ENCODE results near the gene GNG10. TPM values are rescaled to one million over a fixed set of nuclear protein-coding genes. Genes with fewer than 3 reads are reported as not detected.

The GNG10 gene
- total and polyA plus RNA-seq, 4 donors, result 15.9 to 24.3 (median 21.3) TPM

GRCh38 chr9:111646417-111646816 lies 15.0 kb upstream of the GNG10 start:
- Histone ChIP-seq H3K4me3 (ENCODE audit: low read depth in 1 of 3, low read length in 3 of 3) (no peak overlapping the region), H3K4me1 (ENCODE audit: control insufficient read depth in 4 of 4, insufficient read depth in 4 of 4, low read length in 3 of 4) (peaks cover 4 to 27% (median 13%) of the 10 kb centered on the region in 4 donors), H3K36me3 (ENCODE audit: control insufficient read depth in 4 of 4, insufficient read depth in 3 of 4, low read depth in 1 of 4, low read length in 3 of 4) (peaks cover 6 to 23% (median 10%) of the 10 kb centered on the region in 4 donors), H3K9ac (ENCODE audit: low read depth in 1 of 2, low read length in 2 of 2) (no peak overlapping the region), H3K9me3 (ENCODE audit: control insufficient read depth in 4 of 4, low read length in 3 of 4) (no peaks in the 10 kb centered on the region), H3K27me3 (ENCODE audit: control insufficient read depth in 4 of 4, insufficient read depth in 4 of 4, low read length in 3 of 4) (no peaks in the 10 kb centered on the region), H3K27ac (ENCODE audit: low read depth in 1 of 2, low read length in 2 of 2) (no peak overlapping the region)
- TF ChIP-seq EGR1 (IDR thresholded peaks at IDR 0.05; ENCODE audit: low read depth in 2 of 2) (no peak), RXRA (IDR thresholded peaks at IDR 0.05) (no peak), HNF4G (IDR thresholded peaks at IDR 0.05) (no peak), HNF4A (conservative IDR thresholded peaks at IDR 0.05) (peak; percentile 37 to 61), FOXA1 (IDR thresholded peaks at IDR 0.05) (no peak)
- 68% methylated on average over 2 of the region's 2 CpGs for WGBS
- no peak for DNase-seq (ENCODE audit: low spot score)

GRCh38 chr9:111648066-111648465 lies 13.3 kb upstream of the GNG10 start:
- Histone ChIP-seq H3K36me3 (ENCODE audit: control insufficient read depth in 4 of 4, insufficient read depth in 3 of 4, low read depth in 1 of 4, low read length in 3 of 4) (peaks cover 7 to 25% (median 13%) of the 10 kb centered on the region in 4 donors), H3K27me3 (ENCODE audit: control insufficient read depth in 4 of 4, insufficient read depth in 4 of 4, low read length in 3 of 4) (no peaks in the 10 kb centered on the region), H3K4me3 (ENCODE audit: low read depth in 1 of 3, low read length in 3 of 3) (no peak overlapping the region), H3K9me3 (ENCODE audit: control insufficient read depth in 4 of 4, low read length in 3 of 4) (no peaks in the 10 kb centered on the region), H3K27ac (ENCODE audit: low read depth in 1 of 2, low read length in 2 of 2) (peak overlapping the region; percentile 22 to 28), H3K4me1 (ENCODE audit: control insufficient read depth in 4 of 4, insufficient read depth in 4 of 4, low read length in 3 of 4) (peaks cover 4 to 25% (median 13%) of the 10 kb centered on the region in 4 donors), H3K9ac (ENCODE audit: low read depth in 1 of 2, low read length in 2 of 2) (no peak overlapping the region)
- DNase-seq (ENCODE audit: low spot score), result no peak
- 75% methylated on average over 4 of the region's 4 CpGs for WGBS
- TF ChIP-seq TAF1 (conservative IDR thresholded peaks at IDR 0.05) (no peak), JUND (IDR thresholded peaks at IDR 0.05) (no peak), NR2F2 (IDR thresholded peaks at IDR 0.05) (no peak), GABPA (IDR thresholded peaks at IDR 0.05 in 1 of 2, conservative IDR thresholded peaks at IDR 0.05 in 1 of 2) (no peak), HNF4A (conservative IDR thresholded peaks at IDR 0.05) (no peak), EGR1 (IDR thresholded peaks at IDR 0.05; ENCODE audit: low read depth in 2 of 2) (no peak), CTCF (IDR thresholded peaks at IDR 0.05; ENCODE audit: low read depth, low read length, missing input control) (no peak), RXRA (IDR thresholded peaks at IDR 0.05) (no peak), RAD21 (IDR thresholded peaks at IDR 0.05) (no peak), ZBTB33 (IDR thresholded peaks at IDR 0.05) (no peak), REST (IDR thresholded peaks at IDR 0.05) (no peak), HNF4G (IDR thresholded peaks at IDR 0.05) (no peak), SP1 (IDR thresholded peaks at IDR 0.05) (no peak), ATF3 (IDR thresholded peaks at IDR 0.05) (no peak), FOXA1 (IDR thresholded peaks at IDR 0.05) (no peak), MAX (IDR thresholded peaks at IDR 0.05) (no peak), FOXA2 (IDR thresholded peaks at IDR 0.05) (no peak)

Measured in liver (tissue), 9 donors.